GM19238 (cell line): ENCODE results near the gene LONP1.

ENCODE experiments used
- DNase-seq: peaks from one replicate; pipeline ENCODE4 v3.0.0; 2011; ENCODE audit warnings: low spot score; ENCODE audit not compliant: insufficient read length

The LONP1 gene

DNA sequence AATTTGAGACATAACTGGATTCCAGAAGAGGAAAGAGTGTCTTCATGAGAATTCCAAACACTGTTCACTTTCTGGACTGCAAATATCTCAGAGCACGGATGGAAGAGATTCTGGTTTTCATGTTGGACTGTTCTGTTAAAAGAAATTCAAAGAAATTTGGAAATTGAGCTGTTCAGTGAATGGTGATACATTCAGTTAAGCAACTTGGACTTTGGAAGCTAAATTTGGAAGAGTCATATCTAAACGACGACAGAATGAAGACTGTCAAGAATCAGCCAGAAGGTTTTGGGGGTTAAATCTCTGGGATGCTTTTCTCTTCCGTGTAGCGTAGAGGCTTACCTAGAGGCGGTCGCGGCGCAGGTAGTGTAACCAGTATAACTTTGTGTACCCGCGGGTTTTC lies 71.5 kb downstream of the LONP1 start:
- DNase-seq: no peak

DNA sequence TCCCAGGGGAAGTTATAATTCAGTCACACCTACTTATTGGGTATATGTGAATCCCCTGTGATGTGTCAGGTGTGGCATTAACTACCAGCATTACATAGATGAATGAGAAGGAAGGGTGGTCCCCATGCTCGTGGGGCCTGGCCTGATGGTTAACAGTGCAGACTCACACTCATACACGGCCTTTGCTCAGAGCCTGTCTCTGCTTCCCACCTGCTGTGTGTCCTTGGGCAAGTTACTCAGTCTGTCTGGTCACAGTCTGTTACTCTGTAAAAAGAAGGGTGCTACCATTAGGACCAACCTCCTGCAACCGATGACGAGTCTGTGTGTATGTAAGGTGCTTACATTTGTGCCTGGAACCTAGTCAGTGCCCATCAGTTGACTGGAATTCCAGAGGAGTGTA lies 73.2 kb downstream of the LONP1 start:
- DNase-seq: no peak

DNA sequence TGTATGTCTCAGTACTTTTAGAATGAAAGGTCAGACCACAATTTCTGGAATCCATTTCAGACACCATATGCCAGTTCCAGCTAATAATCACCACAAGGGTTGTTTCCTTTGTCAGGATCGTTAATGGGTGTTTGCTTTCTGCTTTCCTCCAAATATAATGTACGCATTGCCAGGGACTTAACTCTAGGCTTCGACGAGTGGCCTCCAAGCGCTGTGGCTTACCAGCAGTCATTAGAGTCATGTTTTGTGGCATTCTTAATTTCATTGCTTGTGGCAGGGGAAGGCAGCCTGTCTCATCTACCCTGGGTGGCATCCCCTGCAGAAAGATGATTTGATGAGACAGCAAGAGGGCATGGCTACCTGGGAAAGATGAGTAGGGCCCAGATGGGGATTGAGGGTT lies 74.5 kb downstream of the LONP1 start:
- no peak for DNase-seq

DNA sequence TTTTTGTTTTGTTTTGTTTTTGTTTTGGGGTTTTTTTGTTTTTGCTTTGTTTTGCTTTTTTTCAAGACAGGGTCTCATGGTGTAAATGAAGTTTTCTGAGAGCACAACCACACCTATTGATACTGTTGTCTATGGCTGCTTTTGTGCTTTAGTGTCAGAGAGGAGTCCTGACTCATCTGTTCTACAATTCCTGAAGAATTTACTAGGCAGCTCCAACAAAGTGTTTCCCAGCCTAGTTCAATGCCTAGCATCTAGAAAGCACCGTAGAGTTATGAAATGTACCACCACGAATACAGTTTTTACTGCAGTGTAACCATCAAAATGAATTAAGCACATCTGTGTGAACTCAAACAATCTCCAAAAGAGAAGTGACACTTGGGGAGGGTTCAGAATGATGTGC lies 75.9 kb downstream of the LONP1 start:
- no peak for DNase-seq

DNA sequence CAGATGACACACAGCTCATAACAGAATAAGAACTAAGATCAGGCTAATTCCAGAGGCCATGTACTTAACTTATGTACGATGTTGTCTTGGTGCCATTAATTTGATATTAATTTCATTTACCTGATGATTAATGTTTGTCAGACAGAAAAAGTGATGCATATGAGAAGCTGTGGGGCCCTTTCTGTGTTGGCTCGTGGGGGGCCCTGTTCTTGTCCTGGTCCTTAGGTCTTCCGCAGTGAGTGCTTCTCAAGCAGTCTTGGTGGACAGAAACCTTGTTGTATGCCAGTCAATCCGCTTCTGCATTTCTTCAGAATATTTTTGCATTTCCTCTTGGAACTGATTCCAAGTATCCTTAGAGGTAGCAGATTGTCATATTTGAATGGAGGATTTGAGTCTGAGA lies 76.9 kb downstream of the LONP1 start:
- no peak for DNase-seq

DNA sequence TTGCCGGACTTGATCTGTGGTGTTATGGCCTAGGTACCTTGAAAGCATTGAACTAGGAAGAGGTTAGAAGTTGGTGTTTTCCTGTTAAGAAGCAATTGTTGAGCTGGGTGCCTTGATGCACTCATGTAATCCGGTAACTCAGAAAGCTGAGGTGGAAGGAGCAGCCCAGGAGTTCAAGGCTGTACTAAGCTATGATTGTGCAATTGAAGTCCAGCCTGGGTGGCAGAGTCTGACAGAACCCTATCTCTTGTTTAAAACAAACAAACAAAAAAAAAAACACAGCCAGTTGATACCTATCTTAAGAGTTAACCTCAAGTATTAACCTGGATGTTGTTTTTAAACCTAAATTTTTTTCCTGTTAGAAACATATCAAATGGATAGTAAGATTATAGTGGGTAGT lies 77.7 kb downstream of the LONP1 start:
- no peak for DNase-seq
